Heart left ventricle (tissue), 16 donors: ENCODE measurements around the gene FOXP1. TPM values are rescaled to one million over a fixed set of nuclear protein-coding genes. Genes with fewer than 3 reads are reported as not detected.
A peak's percentile ranks its signal among the peaks of the same experiment; 100 is the strongest.

Experiments
- ATAC-seq, 4 donors: fragments of 200-7000 bp; cut with Tn5 transposase; one replicate each; pipeline ENCODE4 v1.9.1; 2020 to 2022; ENCODE audit warnings: moderate library complexity in 4 of 4, mild to moderate bottlenecking in 3 of 4, moderate number of reproducible peaks in 1 of 4
- DNase-seq, 5 donors: peaks; one replicate each; pipeline ENCODE4 v3.0.0-alpha.2; 2020
- H3K27ac ChIP-seq, 12 donors: fragments of 200-600 bp; sonication (generic) in 4 of 12; one replicate each; pipeline versions ENCODE4 v1.5.0 to v1.8.0; 2016 to 2022; ENCODE audit warnings: mild to moderate bottlenecking in 2 of 12
- H3K27me3 ChIP-seq, 9 donors: fragments of 200-600 bp; sonication (generic) in 2 of 9; one replicate each; pipeline versions ENCODE4 v1.5.1 to v1.8.0; 2016 to 2022; ENCODE audit warnings: mild to moderate bottlenecking in 3 of 9
- H3K36me3 ChIP-seq, 9 donors: fragments of 200-600 bp; sonication (generic) in 2 of 9; one replicate each; pipeline versions ENCODE4 v1.5.0 to v1.8.0; 2018 to 2022; ENCODE audit warnings: mild to moderate bottlenecking in 2 of 9
- H3K4me1 ChIP-seq, 12 donors: fragments of 200-600 bp; sonication (generic) in 4 of 12; one replicate each; pipeline versions ENCODE4 v1.5.0 to v1.8.0; 2016 to 2022; ENCODE audit warnings: mild to moderate bottlenecking in 3 of 12
- H3K4me3 ChIP-seq, 12 donors: fragments of 200-600 bp; sonication (generic) in 4 of 12; one replicate each; pipeline versions ENCODE4 v1.5.0 to v1.8.0; 2017 to 2022; ENCODE audit warnings: mild to moderate bottlenecking in 9 of 12, moderate library complexity in 4 of 12
- H3K9me3 ChIP-seq, 12 donors: fragments of 200-600 bp; sonication (generic) in 4 of 12; one replicate each; pipeline versions ENCODE4 v1.5.0 to v1.8.0; 2016 to 2022; ENCODE audit warnings: mild to moderate bottlenecking in 1 of 12
- POLR2A ChIP-seq, 2 donors: fragments of 450-650 bp; IDR thresholded peaks; one replicate each; pipeline ENCODE4 v1.6.1; 2017; ENCODE audit warnings: antibody characterized with exemption in 2 of 2, mild to moderate bottlenecking in 2 of 2, moderate library complexity in 2 of 2
- WGBS, 4 donors: extraction: QIAGEN DNeasy Blood & Tissue Kit in 2 of 4; methylation state at CpG; one replicate each; pipeline versions ENCODE4 v1.1.5 to v1.1.7; 2013 to 2018; 5-methylcytosine and 5-hydroxymethylcytosine counted together
- intact Hi-C, 10 donors: fragments of 100-400 bp; cut with DNase I; formaldehyde crosslinking; loops; one replicate each; pipeline versions ENCODE4 v1.11.1 to v1.14.2; 2022
- polyA plus RNA-seq, 2 donors: library from polyadenylated mRNA; stranded (reverse); fragments of 200-250 nt; gene quantifications; one replicate each; pipeline ENCODE4 v1.2.3, GENCODE V29; 2013
- total RNA-seq, 9 donors: library from RNA; depleted of rRNA in 2 of 9; stranded (reverse); fragments of >200 nt in 2 of 9; fragmentation: NEBNext Ultra II Directional in 3 of 9; extraction: Animal tissue kit (Norgen Biotek cat#: 25700) in 3 of 9; gene quantifications; one replicate each; pipeline versions ENCODE4 v1.1.0 to v1.2.4, GENCODE V29; 2016 to 2023
- TF ChIP-seq, protein P1 (sequence below), 12 donors: fragments of 200-600 bp; sonication (generic) in 4 of 12; IDR thresholded peaks; one replicate each; pipeline versions ENCODE4 v1.5.0 to v1.8.0; 2018 to 2022; ENCODE audit warnings: antibody characterized with exemption in 12 of 12, mild to moderate bottlenecking in 5 of 12
- donor health status: ischemic (EF 13 %, LVEDD 7.1; RV severe dilation, severe dysfunction).
- donor health status: healthy with polysubstance abuse.
- donor health status: DM: no; HTN: yes; CAD: no.
- donor health status: DM: no; HTN: no; CAD: no.
- donor health status: ischemic (EF 25% LVEDD 6.9; RV normal size, moderate dysfunction).
- donor health status: ischemic (EF 25% LVEDD 5.7; RV mildly dilated, moderate dysfunction).
- donor health status: healthy.
- donor health status: DM: yes; HTN: yes; CAD: no.
- donor health status: ischemic (EF 35%, LVEDD 5.7; RV mildly dilated, moderate dysfunction).
- donor health status: nonischemic (EF 11% LVEDD 7.7; RV severe dilation, severe dysfunction).
- donor health status: DM: yes; HTN: yes; CAD: no.
- donor health status: PGD.
- donor health status: ischemic (EF 29% LVEDD 5.4; RV normal size, mild dysfunction).
- donor health status: nonischemic (EF 23%, LVEDD 6.1; RV moderate dilation, normal function).

The FOXP1 gene
- total and polyA plus RNA-seq, 11 donors = 14.9 to 67.8 (median 41.1) TPM

DNA sequence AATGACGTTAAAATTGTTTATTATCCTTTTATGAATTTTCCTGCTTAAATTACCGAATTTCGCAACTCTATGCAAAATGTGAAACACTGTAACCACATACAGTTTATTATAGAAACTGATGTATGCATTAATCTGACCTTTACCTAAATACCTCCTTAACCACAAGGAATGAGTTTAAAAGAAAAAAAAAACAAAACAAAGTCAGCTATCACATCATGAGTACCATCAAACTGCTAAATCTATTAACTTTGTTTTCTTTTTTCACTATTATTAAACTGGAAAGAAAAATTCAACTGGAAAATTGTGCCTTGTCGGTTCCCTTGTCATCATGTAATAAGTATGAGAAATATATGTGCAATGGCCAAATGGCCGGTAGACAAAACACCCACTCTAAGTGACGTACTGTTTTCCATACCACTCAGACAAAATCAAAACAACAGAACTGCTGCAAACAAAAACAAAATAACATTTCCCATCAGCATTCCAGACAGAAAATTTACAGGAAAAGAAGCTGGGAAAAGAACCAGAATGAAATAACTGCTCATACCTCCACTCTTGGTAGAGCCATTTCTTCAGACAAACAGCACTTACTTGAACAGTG is 415.3 kb downstream of the FOXP1 start:
- H3K36me3 ChIP-seq = no peaks in the 10 kb centered on the region
- H3K9me3 ChIP-seq = no peaks in the 10 kb centered on the region
- no peak for DNase-seq
- TF ChIP-seq POLR2A (IDR thresholded peaks at IDR 0.05) = no peak
- TF ChIP-seq, protein P1, sequence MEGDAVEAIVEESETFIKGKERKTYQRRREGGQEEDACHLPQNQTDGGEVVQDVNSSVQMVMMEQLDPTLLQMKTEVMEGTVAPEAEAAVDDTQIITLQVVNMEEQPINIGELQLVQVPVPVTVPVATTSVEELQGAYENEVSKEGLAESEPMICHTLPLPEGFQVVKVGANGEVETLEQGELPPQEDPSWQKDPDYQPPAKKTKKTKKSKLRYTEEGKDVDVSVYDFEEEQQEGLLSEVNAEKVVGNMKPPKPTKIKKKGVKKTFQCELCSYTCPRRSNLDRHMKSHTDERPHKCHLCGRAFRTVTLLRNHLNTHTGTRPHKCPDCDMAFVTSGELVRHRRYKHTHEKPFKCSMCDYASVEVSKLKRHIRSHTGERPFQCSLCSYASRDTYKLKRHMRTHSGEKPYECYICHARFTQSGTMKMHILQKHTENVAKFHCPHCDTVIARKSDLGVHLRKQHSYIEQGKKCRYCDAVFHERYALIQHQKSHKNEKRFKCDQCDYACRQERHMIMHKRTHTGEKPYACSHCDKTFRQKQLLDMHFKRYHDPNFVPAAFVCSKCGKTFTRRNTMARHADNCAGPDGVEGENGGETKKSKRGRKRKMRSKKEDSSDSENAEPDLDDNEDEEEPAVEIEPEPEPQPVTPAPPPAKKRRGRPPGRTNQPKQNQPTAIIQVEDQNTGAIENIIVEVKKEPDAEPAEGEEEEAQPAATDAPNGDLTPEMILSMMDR (IDR thresholded peaks at IDR 0.05) = no peak
- H3K4me1 ChIP-seq = peaks cover 0 to 23% (median 0%) of the 10 kb centered on the region in 12 donors
- 81 to 91% (median 82%) methylated on average over 6 of the region's 6 CpGs for WGBS, 4 donors
- H3K4me3 ChIP-seq = peak overlapping the region in 2 of 12 donors; percentile 8 to 26
- intact Hi-C loops = no loop called here
- peak overlapping the region in 6 of 12 donors; percentile 3 to 72 (median 54) for H3K27ac ChIP-seq
- no peaks in the 10 kb centered on the region for H3K27me3 ChIP-seq
- ATAC-seq = peak in 1 of 4 donors; percentile 46

DNA sequence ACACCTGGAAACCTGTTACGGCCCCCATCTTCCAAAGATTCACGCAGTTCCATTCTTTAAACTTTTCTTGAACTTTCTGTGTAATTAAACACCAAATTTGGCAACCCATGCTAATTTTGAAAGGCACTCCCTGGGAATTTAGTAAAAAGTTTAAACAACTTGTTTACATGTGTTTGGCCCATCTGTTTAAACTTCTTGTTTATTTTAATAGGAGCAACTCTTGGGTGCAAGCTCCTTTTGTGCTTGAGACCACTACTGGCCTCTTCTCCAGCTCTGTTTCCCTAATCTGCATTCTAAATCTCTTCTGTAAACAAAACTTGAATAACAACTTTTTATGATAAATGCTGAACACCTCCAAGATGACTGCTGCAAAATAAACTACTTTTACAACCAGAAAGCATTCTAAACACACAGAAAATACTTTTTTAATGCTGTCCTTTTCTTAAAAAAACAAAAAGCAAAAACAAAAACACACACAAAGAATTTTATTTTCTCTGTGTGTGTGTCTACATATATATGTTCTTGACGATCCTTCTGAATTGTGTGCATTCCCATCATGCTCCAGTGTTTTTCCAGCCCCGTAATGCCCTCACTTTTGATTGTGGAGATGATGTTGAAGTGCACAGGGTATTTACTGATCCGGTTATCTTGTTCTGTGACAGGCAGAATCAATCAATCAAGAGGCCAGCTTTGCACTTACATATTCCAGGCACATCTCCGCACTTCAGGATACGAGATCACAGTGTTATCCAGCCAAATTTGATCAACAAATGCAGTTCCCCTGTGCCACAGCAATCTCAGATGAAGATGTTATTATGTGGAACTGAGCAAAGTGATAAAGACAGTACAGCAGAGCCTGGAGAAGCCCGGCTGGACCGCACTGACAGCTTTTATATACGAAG is 416.9 kb downstream of the FOXP1 start:
- peaks cover 0 to 5% (median 0%) of the 10 kb centered on the region in 12 donors for H3K9me3 ChIP-seq
- no peaks in the 10 kb centered on the region for H3K27me3 ChIP-seq
- DNase-seq = no peak
- 78 to 87% (median 83%) methylated on average over 10 of the region's 10 CpGs for WGBS, 4 donors
- intact Hi-C loops = no loop called here
- no peak overlapping the region for H3K27ac ChIP-seq
- no peaks in the 10 kb centered on the region for H3K36me3 ChIP-seq
- peaks cover 0 to 12% (median 0%) of the 10 kb centered on the region in 12 donors for H3K4me1 ChIP-seq
- H3K4me3 ChIP-seq = no peak overlapping the region
- ATAC-seq = no peak
- no peak for TF ChIP-seq POLR2A (IDR thresholded peaks at IDR 0.05)
- TF ChIP-seq, protein P1 (IDR thresholded peaks at IDR 0.05) = no peak

DNA sequence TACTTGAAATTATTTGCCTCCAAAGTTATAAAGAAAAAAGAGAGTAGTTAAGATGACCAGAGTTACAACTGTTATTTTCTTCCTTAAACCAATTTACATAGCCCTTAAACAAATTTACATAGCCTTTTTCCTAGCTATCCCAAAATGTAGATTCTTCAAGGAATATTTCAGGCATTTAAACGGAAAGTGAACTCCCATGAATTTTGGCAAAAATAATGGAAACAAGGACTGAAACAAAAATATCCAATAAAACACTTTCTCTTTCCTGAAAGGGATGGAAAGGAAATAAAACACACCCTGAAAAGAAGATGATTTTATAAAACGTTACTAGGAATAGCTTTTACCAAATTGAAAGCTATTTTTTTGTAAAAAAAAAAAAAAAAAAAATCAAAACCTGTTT is 418.6 kb downstream of the FOXP1 start:
- H3K36me3 ChIP-seq = no peaks in the 10 kb centered on the region
- TF ChIP-seq, protein P1 (IDR thresholded peaks at IDR 0.05) = no peak
- TF ChIP-seq POLR2A (IDR thresholded peaks at IDR 0.05) = no peak
- no peak for DNase-seq
- intact Hi-C loops = no loop called here
- peaks cover 0 to 12% (median 0%) of the 10 kb centered on the region in 12 donors for H3K4me1 ChIP-seq
- no peak overlapping the region for H3K27ac ChIP-seq
- ATAC-seq = no peak
- 59 to 69% (median 64%) methylated on average over 2 of the region's 2 CpGs for WGBS, 4 donors
- no peaks in the 10 kb centered on the region for H3K27me3 ChIP-seq
- H3K4me3 ChIP-seq = no peak overlapping the region
- peaks cover 0 to 14% (median 0%) of the 10 kb centered on the region in 12 donors for H3K9me3 ChIP-seq
